Measurements from ENCODE around the gene PLXNB3. TPM values are rescaled to one million over a fixed set of nuclear protein-coding genes. Genes with fewer than 3 reads are reported as not detected.

Gene PLXNB3
- total RNA-seq, 3 donors from 2014 or later (not counting 1 experiment from before 2014, with no cell fraction given): 1.2 to 1.3 TPM; not detected in 1

- Histone ChIP-seq H3K36me3 (ENCODE audit: control insufficient read depth, insufficient read depth, low read length) (peaks cover 8% of the 10 kb centered on the region), H3K4me1 (ENCODE audit: control insufficient read depth, insufficient read depth, low read length) (peaks cover 12% of the 10 kb centered on the region), H3K9me3 (ENCODE audit: control insufficient read depth, insufficient read depth, low read length) (no peaks in the 10 kb centered on the region), H3K27me3 (ENCODE audit: control insufficient read depth, insufficient read depth, low read length) (peaks cover 2% of the 10 kb centered on the region), H3K4me3 (ENCODE audit: low read length) (no peak overlapping the region), H3K27ac (ENCODE audit: low read length) (no peak overlapping the region)
- Mint-ChIP-seq H3K4me3 (no peak overlapping the region), H3K27ac (no peak overlapping the region), H3K4me1 (peaks cover 0 to 9% of the 10 kb centered on the region in 2 donors), H3K36me3 (no peaks in the 10 kb centered on the region), H3K9me3 (no peaks in the 10 kb centered on the region), H3K27me3 (ENCODE audit: low read depth in 2 of 2) (peaks cover 9% of the 10 kb centered on the region in 2 donors)
- no peak for DNase-seq
- ATAC-seq: no peak
- WGBS (ENCODE audit: insufficient coverage): 73% methylated on average over 23 of the region's 24 CpGs
- TF ChIP-seq CTCF (IDR thresholded peaks at IDR 0.05): no peak
- intact Hi-C loops (cut with micrococcal nuclease): no loop called here
These were observed 19.4 kb downstream of the PLXNB3 start for GRCh38 chrX:153783378-153784013.

GRCh38 chrX:153784325-153784967 lies 20.4 kb downstream of the PLXNB3 start:
- H3K9me3 Mint-ChIP-seq: no peaks in the 10 kb centered on the region
- no peaks in the 10 kb centered on the region for H3K36me3 Mint-ChIP-seq
- ATAC-seq (no peak), DNase-seq (no peak)
- no peak overlapping the region for H3K27ac ChIP-seq (ENCODE audit: low read length)
- 93% methylated on average over 25 of the region's 27 CpGs for WGBS (ENCODE audit: insufficient coverage)
- peaks cover 12% of the 10 kb centered on the region for H3K36me3 ChIP-seq (ENCODE audit: control insufficient read depth, insufficient read depth, low read length)
- H3K9me3 ChIP-seq (ENCODE audit: control insufficient read depth, insufficient read depth, low read length): no peaks in the 10 kb centered on the region
- H3K27ac Mint-ChIP-seq: no peak overlapping the region
- no peak for TF ChIP-seq CTCF (IDR thresholded peaks at IDR 0.05)
- H3K4me3 Mint-ChIP-seq: no peak overlapping the region
- H3K4me1 Mint-ChIP-seq: peaks cover 0 to 9% of the 10 kb centered on the region in 2 donors
- H3K27me3 ChIP-seq (ENCODE audit: control insufficient read depth, insufficient read depth, low read length): peaks cover 2% of the 10 kb centered on the region
- H3K4me3 ChIP-seq (ENCODE audit: low read length): no peak overlapping the region
- H3K27me3 Mint-ChIP-seq (ENCODE audit: low read depth in 2 of 2): peaks cover 9% of the 10 kb centered on the region in 2 donors
- intact Hi-C loops (cut with micrococcal nuclease): no loop called here
- peaks cover 12% of the 10 kb centered on the region for H3K4me1 ChIP-seq (ENCODE audit: control insufficient read depth, insufficient read depth, low read length)

GRCh38 chrX:153786669-153787068 lies 22.6 kb downstream of the PLXNB3 start:
- Histone ChIP-seq H3K4me3 (ENCODE audit: low read length) (no peak overlapping the region), H3K9me3 (ENCODE audit: control insufficient read depth, insufficient read depth, low read length) (no peaks in the 10 kb centered on the region), H3K27ac (ENCODE audit: low read length) (no peak overlapping the region), H3K36me3 (ENCODE audit: control insufficient read depth, insufficient read depth, low read length) (peaks cover 15% of the 10 kb centered on the region), H3K27me3 (ENCODE audit: control insufficient read depth, insufficient read depth, low read length) (no peaks in the 10 kb centered on the region), H3K4me1 (ENCODE audit: control insufficient read depth, insufficient read depth, low read length) (no peaks in the 10 kb centered on the region)
- no peak overlapping the region for H3K27ac Mint-ChIP-seq
- no peak for TF ChIP-seq CTCF (IDR thresholded peaks at IDR 0.05)
- H3K4me3 Mint-ChIP-seq: no peak overlapping the region
- no peaks in the 10 kb centered on the region for H3K4me1 Mint-ChIP-seq
- no peak for DNase-seq
- H3K36me3 Mint-ChIP-seq: no peaks in the 10 kb centered on the region
- intact Hi-C loops (cut with micrococcal nuclease): no loop called here
- ATAC-seq: no peak
- H3K9me3 Mint-ChIP-seq: no peaks in the 10 kb centered on the region
- 97% methylated on average over 15 of the region's 15 CpGs for WGBS (ENCODE audit: insufficient coverage)
- H3K27me3 Mint-ChIP-seq (ENCODE audit: low read depth in 2 of 2): no peaks in the 10 kb centered on the region

Data from natural killer cell (primary cell).